ENCODE results near the gene TMEM198. TPM values are rescaled to one million over a fixed set of nuclear protein-coding genes. Genes with fewer than 3 reads are reported as not detected.

TMEM198 gene
- total and polyA plus RNA-seq, 4 donors: 0.74 to 1.9 (median 1.5) TPM

DNA sequence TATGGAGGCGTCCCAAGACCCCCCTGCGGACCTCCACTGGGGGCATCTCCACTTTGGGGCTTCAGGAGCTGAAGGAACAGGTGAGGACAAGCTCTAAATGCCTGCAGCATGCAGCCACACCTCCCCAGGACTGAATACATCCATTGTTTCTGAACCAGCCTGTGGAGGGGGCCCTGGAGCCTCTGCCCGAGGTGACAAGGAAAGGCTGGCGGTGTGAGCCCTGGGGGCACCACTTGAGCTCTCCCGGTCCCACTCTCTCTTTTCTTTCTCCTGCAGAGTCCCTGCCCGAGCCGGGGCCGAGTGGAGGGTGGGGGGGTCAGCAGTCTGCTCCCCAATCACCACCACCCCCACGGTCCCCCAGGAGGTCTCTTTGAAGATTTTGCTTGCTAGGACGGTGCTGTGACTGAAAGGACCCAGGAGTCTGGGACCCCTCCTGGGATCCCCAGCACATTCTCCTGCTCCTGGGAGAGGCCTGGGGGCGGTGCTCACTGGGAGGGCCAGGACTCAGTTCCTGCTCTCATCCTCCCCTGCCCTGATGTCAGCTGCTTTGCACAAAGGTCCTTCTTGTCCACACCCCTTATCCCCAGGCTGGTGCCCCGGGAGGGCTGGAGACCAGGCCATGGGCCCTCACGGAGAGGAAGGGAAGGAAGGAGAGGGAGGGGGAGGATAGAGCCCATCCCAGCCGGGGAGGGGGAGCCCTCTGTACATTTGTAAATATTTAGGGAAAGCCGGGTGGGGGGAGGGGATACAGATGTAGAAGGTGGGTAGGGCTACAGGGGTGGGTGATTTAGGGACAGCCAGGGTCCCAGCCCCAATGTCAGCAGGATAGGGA is 6.0 kb upstream of the TMEM198 start:
- no peak overlapping the region for H3K27ac ChIP-seq (ENCODE audit: low read depth in 1 of 2, low read length in 2 of 2)
- no peaks in the 10 kb centered on the region for H3K9me3 ChIP-seq (ENCODE audit: control insufficient read depth in 4 of 4, low read length in 3 of 4)
- peaks cover 4 to 24% (median 11%) of the 10 kb centered on the region in 4 donors for H3K36me3 ChIP-seq (ENCODE audit: control insufficient read depth in 4 of 4, insufficient read depth in 3 of 4, low read depth in 1 of 4, low read length in 3 of 4)
- no peak for TF ChIP-seq SP1 (IDR thresholded peaks at IDR 0.05)
- TF ChIP-seq GABPA (IDR thresholded peaks at IDR 0.05 in 1 of 2, conservative IDR thresholded peaks at IDR 0.05 in 1 of 2): no peak
- no peak for TF ChIP-seq YY1 (IDR thresholded peaks at IDR 0.05)
- H3K4me3 ChIP-seq (ENCODE audit: low read depth in 1 of 3, low read length in 3 of 3): no peak overlapping the region
- H3K9ac ChIP-seq (ENCODE audit: low read depth in 1 of 2, low read length in 2 of 2): no peak overlapping the region
- DNase-seq (ENCODE audit: low spot score): no peak
- peaks cover 7 to 16% (median 11%) of the 10 kb centered on the region in 4 donors for H3K4me1 ChIP-seq (ENCODE audit: control insufficient read depth in 4 of 4, insufficient read depth in 4 of 4, low read length in 3 of 4)
- no peaks in the 10 kb centered on the region for H3K27me3 ChIP-seq (ENCODE audit: control insufficient read depth in 4 of 4, insufficient read depth in 4 of 4, low read length in 3 of 4)
- WGBS: 59% methylated on average over 15 of the region's 15 CpGs

DNA sequence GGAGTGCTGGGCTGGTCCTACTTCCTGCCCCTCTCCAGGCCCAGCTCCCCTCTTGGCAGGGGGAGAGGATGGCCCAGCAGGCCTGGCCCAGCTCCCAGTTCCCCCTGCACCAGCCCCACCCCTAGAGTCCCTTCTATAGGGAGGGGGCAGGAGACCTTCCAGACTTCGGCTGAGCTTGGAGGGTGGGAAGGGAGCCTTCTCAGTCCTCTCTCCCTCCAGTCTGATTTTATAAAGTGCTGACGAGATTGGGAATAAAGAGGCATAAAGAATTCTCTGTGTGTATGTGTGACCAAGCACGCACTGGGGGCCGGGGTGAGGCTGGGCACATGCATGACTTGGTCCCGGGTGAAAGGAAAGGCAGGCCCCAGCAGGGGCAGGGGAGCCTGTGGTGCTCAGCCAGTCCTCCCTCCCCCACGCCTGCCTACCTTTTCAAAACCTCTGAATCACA is 5.3 kb upstream of the TMEM198 start:
- H3K36me3 ChIP-seq (ENCODE audit: control insufficient read depth in 4 of 4, insufficient read depth in 3 of 4, low read depth in 1 of 4, low read length in 3 of 4): peaks cover 4 to 24% (median 11%) of the 10 kb centered on the region in 4 donors
- no peak overlapping the region for H3K27ac ChIP-seq (ENCODE audit: low read depth in 1 of 2, low read length in 2 of 2)
- DNase-seq (ENCODE audit: low spot score): no peak
- peaks cover 7 to 16% (median 12%) of the 10 kb centered on the region in 4 donors for H3K4me1 ChIP-seq (ENCODE audit: control insufficient read depth in 4 of 4, insufficient read depth in 4 of 4, low read length in 3 of 4)
- no peaks in the 10 kb centered on the region for H3K27me3 ChIP-seq (ENCODE audit: control insufficient read depth in 4 of 4, insufficient read depth in 4 of 4, low read length in 3 of 4)
- no peak overlapping the region for H3K9ac ChIP-seq (ENCODE audit: low read depth in 1 of 2, low read length in 2 of 2)
- 82% methylated on average over 6 of the region's 6 CpGs for WGBS
- no peaks in the 10 kb centered on the region for H3K9me3 ChIP-seq (ENCODE audit: control insufficient read depth in 4 of 4, low read length in 3 of 4)
- TF ChIP-seq EGR1 (IDR thresholded peaks at IDR 0.05; ENCODE audit: low read depth in 2 of 2): no peak
- no peak for TF ChIP-seq RXRA (IDR thresholded peaks at IDR 0.05)
- TF ChIP-seq, protein P1, sequence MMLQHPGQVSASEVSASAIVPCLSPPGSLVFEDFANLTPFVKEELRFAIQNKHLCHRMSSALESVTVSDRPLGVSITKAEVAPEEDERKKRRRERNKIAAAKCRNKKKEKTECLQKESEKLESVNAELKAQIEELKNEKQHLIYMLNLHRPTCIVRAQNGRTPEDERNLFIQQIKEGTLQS (IDR thresholded peaks at IDR 0.05): no peak
- TF ChIP-seq JUND (IDR thresholded peaks at IDR 0.05): no peak
- TF ChIP-seq HNF4A (conservative IDR thresholded peaks at IDR 0.05): no peak
- TF ChIP-seq FOXA2 (IDR thresholded peaks at IDR 0.05): no peak
- TF ChIP-seq HNF4G (IDR thresholded peaks at IDR 0.05): no peak
- no peak for TF ChIP-seq NR2F2 (IDR thresholded peaks at IDR 0.05)
- no peak for TF ChIP-seq FOXA1 (IDR thresholded peaks at IDR 0.05)
- TF ChIP-seq, protein P2, sequence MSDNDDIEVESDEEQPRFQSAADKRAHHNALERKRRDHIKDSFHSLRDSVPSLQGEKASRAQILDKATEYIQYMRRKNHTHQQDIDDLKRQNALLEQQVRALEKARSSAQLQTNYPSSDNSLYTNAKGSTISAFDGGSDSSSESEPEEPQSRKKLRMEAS (IDR thresholded peaks at IDR 0.05): no peak
- TF ChIP-seq TAF1 (conservative IDR thresholded peaks at IDR 0.05): no peak
- TF ChIP-seq, protein P3, sequence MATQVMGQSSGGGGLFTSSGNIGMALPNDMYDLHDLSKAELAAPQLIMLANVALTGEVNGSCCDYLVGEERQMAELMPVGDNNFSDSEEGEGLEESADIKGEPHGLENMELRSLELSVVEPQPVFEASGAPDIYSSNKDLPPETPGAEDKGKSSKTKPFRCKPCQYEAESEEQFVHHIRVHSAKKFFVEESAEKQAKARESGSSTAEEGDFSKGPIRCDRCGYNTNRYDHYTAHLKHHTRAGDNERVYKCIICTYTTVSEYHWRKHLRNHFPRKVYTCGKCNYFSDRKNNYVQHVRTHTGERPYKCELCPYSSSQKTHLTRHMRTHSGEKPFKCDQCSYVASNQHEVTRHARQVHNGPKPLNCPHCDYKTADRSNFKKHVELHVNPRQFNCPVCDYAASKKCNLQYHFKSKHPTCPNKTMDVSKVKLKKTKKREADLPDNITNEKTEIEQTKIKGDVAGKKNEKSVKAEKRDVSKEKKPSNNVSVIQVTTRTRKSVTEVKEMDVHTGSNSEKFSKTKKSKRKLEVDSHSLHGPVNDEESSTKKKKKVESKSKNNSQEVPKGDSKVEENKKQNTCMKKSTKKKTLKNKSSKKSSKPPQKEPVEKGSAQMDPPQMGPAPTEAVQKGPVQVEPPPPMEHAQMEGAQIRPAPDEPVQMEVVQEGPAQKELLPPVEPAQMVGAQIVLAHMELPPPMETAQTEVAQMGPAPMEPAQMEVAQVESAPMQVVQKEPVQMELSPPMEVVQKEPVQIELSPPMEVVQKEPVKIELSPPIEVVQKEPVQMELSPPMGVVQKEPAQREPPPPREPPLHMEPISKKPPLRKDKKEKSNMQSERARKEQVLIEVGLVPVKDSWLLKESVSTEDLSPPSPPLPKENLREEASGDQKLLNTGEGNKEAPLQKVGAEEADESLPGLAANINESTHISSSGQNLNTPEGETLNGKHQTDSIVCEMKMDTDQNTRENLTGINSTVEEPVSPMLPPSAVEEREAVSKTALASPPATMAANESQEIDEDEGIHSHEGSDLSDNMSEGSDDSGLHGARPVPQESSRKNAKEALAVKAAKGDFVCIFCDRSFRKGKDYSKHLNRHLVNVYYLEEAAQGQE (IDR thresholded peaks at IDR 0.05): no peak
- H3K4me3 ChIP-seq (ENCODE audit: low read depth in 1 of 3, low read length in 3 of 3): no peak overlapping the region
